Sigmoid colon (tissue), 4 donors: ENCODE results near the gene RAPGEF2.

Experiments used
- EP300 ChIP-seq, 4 donors: sonication (generic); formaldehyde crosslinking; IDR thresholded peaks; one replicate each; pipeline ENCODE4 v1.6.1; 2017; ENCODE audit warnings: antibody characterized with exemption in 4 of 4
- POLR2A ChIP-seq, 2 donors: fragments of 450-650 bp; IDR thresholded peaks; one replicate each; pipeline ENCODE4 v1.6.1; 2016; ENCODE audit warnings: antibody characterized with exemption in 2 of 2, mild to moderate bottlenecking in 2 of 2, moderate library complexity in 2 of 2
- POLR2AphosphoS5 ChIP-seq, 4 donors: sonication (generic); formaldehyde crosslinking; IDR thresholded peaks; one replicate each; pipeline ENCODE4 v1.6.1; 2017; ENCODE audit warnings: antibody characterized with exemption in 4 of 4
- TF ChIP-seq, protein P1 (sequence below), 4 experiments: fragments of 450-650 bp in 3 of 4; fragments of 200-600 bp in 1 of 4; IDR thresholded peaks; one replicate each; pipeline ENCODE4 v1.5.1; 2016 to 2019; ENCODE audit warnings: antibody characterized with exemption in 4 of 4, mild to moderate bottlenecking in 3 of 4, moderate library complexity in 2 of 4

GRCh38 chr4:159097785-159098184 is 5.1 kb upstream of the RAPGEF2 start:
- TF ChIP-seq, protein P1, sequence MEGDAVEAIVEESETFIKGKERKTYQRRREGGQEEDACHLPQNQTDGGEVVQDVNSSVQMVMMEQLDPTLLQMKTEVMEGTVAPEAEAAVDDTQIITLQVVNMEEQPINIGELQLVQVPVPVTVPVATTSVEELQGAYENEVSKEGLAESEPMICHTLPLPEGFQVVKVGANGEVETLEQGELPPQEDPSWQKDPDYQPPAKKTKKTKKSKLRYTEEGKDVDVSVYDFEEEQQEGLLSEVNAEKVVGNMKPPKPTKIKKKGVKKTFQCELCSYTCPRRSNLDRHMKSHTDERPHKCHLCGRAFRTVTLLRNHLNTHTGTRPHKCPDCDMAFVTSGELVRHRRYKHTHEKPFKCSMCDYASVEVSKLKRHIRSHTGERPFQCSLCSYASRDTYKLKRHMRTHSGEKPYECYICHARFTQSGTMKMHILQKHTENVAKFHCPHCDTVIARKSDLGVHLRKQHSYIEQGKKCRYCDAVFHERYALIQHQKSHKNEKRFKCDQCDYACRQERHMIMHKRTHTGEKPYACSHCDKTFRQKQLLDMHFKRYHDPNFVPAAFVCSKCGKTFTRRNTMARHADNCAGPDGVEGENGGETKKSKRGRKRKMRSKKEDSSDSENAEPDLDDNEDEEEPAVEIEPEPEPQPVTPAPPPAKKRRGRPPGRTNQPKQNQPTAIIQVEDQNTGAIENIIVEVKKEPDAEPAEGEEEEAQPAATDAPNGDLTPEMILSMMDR (IDR thresholded peaks at IDR 0.05): no peak
- TF ChIP-seq POLR2A (IDR thresholded peaks at IDR 0.05) (no peak), EP300 (IDR thresholded peaks at IDR 0.05) (no peak), POLR2AphosphoS5 (IDR thresholded peaks at IDR 0.05) (no peak)
